HEK293 (cell line): ENCODE measurements around the gene CA9.

Experiments
- GLI4 ChIP-seq: fragments of 450-650 bp; formaldehyde crosslinking; IDR thresholded peaks from 2 replicates; pipeline ENCODE4 v1.5.1; 2016; ENCODE audit warnings: missing biosample characterization, missing genetic modification characterization
- KLF8 ChIP-seq: fragments of 450-650 bp; formaldehyde crosslinking; IDR thresholded peaks from 2 replicates; pipeline ENCODE4 v1.5.1; 2016; ENCODE audit warnings: missing biosample characterization, missing genetic modification characterization
- ZNF114 ChIP-seq: fragments of 450-650 bp; formaldehyde crosslinking; IDR thresholded peaks from 2 replicates; pipeline ENCODE4 v1.5.0; 2017; ENCODE audit warnings: missing biosample characterization, missing genetic modification characterization
- ZNF169 ChIP-seq: fragments of 450-650 bp; formaldehyde crosslinking; IDR thresholded peaks from 2 replicates; pipeline ENCODE4 v1.5.1; 2016; ENCODE audit warnings: missing biosample characterization, missing genetic modification characterization
- ZNF335 ChIP-seq: fragments of 450-650 bp; formaldehyde crosslinking; conservative IDR thresholded peaks from 2 replicates; pipeline ENCODE4 v1.5.1; 2016; ENCODE audit warnings: missing biosample characterization, missing genetic modification characterization
- ZNF501 ChIP-seq: fragments of 450-650 bp; formaldehyde crosslinking; IDR thresholded peaks from 2 replicates; pipeline ENCODE4 v1.5.1; 2016; ENCODE audit warnings: missing biosample characterization, missing genetic modification characterization
- ZNF670 ChIP-seq: fragments of 450-650 bp; formaldehyde crosslinking; IDR thresholded peaks from 2 replicates; pipeline ENCODE4 v1.5.1; 2016; ENCODE audit warnings: missing biosample characterization, missing genetic modification characterization, low read depth
- ZNF792 ChIP-seq: fragments of 450-650 bp; formaldehyde crosslinking; IDR thresholded peaks from 2 replicates; pipeline ENCODE4 v1.5.1; 2016; ENCODE audit warnings: missing biosample characterization, missing genetic modification characterization
- TF ChIP-seq, protein P1 (sequence below): fragments of 450-650 bp; formaldehyde crosslinking; IDR thresholded peaks from 2 replicates; pipeline ENCODE4 v1.5.1; 2016; ENCODE audit warnings: missing biosample characterization, missing genetic modification characterization
- TF ChIP-seq, protein P2 (sequence below): fragments of 450-650 bp; formaldehyde crosslinking; IDR thresholded peaks from 2 replicates; pipeline ENCODE4 v1.5.1; 2016; ENCODE audit warnings: missing biosample characterization, missing genetic modification characterization
- TF ChIP-seq, protein P3 (sequence below): fragments of 450-650 bp; formaldehyde crosslinking; IDR thresholded peaks from 2 replicates; pipeline ENCODE4 v1.5.1; 2017; ENCODE audit warnings: missing biosample characterization, missing genetic modification characterization
- TF ChIP-seq, protein P4 (sequence below): fragments of 450-650 bp; formaldehyde crosslinking; conservative IDR thresholded peaks from 2 replicates; pipeline ENCODE4 v1.5.1; 2016; ENCODE audit warnings: low read depth, missing biosample characterization, missing genetic modification characterization

DNA sequence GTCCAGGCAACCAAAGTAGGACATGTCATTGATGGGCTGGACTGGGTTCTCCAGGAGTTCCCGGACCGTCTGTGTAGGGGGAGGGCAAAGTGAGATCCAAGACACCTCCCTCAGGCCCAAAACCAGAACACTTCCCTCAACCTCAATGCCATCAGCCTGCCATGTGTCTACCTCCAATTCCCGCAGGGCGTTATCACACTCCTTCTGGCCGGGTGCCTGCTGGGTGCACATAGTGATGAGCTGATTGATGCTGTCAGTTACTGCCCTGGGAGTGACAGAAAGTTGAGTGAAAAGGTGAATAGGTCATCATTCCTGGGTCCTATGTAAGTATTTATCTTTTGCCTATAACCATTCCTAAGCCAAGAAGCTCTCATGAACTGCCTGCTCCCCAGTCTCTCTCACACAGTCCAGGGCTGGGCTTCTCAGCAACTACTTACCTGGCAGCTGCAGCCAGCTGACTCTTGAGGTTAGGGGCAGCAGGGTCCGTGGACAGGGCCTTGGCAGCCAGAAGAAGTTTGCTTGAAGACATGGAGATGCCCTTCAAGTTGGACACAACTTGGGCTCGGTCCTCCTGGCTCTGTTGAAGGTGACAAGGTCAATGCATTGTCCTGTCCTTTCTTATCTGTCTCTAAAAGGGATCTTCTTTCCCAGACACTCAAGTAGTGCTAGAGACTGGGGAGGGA, 37.2 kb downstream of the CA9 start:
- TF ChIP-seq, protein P1, sequence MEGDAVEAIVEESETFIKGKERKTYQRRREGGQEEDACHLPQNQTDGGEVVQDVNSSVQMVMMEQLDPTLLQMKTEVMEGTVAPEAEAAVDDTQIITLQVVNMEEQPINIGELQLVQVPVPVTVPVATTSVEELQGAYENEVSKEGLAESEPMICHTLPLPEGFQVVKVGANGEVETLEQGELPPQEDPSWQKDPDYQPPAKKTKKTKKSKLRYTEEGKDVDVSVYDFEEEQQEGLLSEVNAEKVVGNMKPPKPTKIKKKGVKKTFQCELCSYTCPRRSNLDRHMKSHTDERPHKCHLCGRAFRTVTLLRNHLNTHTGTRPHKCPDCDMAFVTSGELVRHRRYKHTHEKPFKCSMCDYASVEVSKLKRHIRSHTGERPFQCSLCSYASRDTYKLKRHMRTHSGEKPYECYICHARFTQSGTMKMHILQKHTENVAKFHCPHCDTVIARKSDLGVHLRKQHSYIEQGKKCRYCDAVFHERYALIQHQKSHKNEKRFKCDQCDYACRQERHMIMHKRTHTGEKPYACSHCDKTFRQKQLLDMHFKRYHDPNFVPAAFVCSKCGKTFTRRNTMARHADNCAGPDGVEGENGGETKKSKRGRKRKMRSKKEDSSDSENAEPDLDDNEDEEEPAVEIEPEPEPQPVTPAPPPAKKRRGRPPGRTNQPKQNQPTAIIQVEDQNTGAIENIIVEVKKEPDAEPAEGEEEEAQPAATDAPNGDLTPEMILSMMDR = no peak
- TF ChIP-seq ZNF792 (tag by site-specific recombination) (no peak), ZNF114 (tag by site-specific recombination) (no peak), ZNF335 (no peak), ZNF169 (tag by site-specific recombination) (no peak), ZNF670 (tag by site-specific recombination) (no peak), ZNF501 (tag by site-specific recombination) (no peak), GLI4 (tag by site-specific recombination) (no peak), KLF8 (tag by site-specific recombination) (no peak)
- TF ChIP-seq, protein P2, sequence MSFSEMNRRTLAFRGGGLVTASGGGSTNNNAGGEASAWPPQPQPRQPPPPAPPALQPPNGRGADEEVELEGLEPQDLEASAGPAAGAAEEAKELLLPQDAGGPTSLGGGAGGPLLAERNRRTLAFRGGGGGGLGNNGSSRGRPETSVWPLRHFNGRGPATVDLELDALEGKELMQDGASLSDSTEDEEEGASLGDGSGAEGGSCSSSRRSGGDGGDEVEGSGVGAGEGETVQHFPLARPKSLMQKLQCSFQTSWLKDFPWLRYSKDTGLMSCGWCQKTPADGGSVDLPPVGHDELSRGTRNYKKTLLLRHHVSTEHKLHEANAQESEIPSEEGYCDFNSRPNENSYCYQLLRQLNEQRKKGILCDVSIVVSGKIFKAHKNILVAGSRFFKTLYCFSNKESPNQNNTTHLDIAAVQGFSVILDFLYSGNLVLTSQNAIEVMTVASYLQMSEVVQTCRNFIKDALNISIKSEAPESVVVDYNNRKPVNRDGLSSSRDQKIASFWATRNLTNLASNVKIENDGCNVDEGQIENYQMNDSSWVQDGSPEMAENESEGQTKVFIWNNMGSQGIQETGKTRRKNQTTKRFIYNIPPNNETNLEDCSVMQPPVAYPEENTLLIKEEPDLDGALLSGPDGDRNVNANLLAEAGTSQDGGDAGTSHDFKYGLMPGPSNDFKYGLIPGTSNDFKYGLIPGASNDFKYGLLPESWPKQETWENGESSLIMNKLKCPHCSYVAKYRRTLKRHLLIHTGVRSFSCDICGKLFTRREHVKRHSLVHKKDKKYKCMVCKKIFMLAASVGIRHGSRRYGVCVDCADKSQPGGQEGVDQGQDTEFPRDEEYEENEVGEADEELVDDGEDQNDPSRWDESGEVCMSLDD (tag by site-specific recombination) = no peak
- TF ChIP-seq, protein P3, sequence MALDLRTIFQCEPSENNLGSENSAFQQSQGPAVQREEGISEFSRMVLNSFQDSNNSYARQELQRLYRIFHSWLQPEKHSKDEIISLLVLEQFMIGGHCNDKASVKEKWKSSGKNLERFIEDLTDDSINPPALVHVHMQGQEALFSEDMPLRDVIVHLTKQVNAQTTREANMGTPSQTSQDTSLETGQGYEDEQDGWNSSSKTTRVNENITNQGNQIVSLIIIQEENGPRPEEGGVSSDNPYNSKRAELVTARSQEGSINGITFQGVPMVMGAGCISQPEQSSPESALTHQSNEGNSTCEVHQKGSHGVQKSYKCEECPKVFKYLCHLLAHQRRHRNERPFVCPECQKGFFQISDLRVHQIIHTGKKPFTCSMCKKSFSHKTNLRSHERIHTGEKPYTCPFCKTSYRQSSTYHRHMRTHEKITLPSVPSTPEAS (tag by site-specific recombination) = no peak
- TF ChIP-seq, protein P4, sequence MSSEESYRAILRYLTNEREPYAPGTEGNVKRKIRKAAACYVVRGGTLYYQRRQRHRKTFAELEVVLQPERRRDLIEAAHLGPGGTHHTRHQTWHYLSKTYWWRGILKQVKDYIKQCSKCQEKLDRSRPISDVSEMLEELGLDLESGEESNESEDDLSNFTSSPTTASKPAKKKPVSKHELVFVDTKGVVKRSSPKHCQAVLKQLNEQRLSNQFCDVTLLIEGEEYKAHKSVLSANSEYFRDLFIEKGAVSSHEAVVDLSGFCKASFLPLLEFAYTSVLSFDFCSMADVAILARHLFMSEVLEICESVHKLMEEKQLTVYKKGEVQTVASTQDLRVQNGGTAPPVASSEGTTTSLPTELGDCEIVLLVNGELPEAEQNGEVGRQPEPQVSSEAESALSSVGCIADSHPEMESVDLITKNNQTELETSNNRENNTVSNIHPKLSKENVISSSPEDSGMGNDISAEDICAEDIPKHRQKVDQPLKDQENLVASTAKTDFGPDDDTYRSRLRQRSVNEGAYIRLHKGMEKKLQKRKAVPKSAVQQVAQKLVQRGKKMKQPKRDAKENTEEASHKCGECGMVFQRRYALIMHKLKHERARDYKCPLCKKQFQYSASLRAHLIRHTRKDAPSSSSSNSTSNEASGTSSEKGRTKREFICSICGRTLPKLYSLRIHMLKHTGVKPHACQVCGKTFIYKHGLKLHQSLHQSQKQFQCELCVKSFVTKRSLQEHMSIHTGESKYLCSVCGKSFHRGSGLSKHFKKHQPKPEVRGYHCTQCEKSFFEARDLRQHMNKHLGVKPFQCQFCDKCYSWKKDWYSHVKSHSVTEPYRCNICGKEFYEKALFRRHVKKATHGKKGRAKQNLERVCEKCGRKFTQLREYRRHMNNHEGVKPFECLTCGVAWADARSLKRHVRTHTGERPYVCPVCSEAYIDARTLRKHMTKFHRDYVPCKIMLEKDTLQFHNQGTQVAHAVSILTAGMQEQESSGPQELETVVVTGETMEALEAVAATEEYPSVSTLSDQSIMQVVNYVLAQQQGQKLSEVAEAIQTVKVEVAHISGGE (tag by site-specific recombination) = no peak
